IPS-11a (cell line): ENCODE measurements around the gene CYLC1.

Source experiments
- H3K4me3 ChIP-seq: one replicate; pipeline ENCODE4 v1.5.1; 2013; ENCODE audit warnings: low read depth, low read length, control low read depth

The CYLC1 gene, protein sequence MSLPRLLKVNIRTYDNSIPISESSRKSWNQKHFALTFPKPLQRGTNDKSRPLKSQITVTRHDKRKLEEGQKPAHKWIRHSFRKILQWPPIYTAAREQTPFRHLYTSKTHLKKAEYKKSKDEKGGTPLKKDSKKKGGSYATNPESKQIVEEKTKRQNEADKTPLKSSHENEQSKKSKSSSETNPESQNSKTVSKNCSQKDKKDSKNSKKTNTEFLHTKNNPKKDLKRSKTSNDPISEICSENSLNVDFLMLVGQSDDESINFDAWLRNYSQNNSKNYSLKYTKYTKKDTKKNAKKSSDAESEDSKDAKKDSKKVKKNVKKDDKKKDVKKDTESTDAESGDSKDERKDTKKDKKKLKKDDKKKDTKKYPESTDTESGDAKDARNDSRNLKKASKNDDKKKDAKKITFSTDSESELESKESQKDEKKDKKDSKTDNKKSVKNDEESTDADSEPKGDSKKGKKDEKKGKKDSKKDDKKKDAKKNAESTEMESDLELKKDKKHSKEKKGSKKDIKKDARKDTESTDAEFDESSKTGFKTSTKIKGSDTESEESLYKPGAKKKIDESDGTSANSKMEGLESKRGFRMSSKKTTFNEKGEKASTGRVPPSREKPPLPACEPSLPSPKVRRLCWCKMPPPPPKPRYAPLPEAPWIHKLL

GRCh38 chrX:83860846-83861245 lies at the start of gene CYLC1:
CYLC1 (plus strand) TSS chrX:83861146; CDS start chrX:83861183, 37 bp downstream.
- no peak within 1 kb of the TSS for H3K4me3 ChIP-seq

GRCh38 chrX:83819304-83819703 lies 41.6 kb upstream of the CYLC1 start:
- H3K4me3 ChIP-seq: no peak overlapping the region

DNA sequence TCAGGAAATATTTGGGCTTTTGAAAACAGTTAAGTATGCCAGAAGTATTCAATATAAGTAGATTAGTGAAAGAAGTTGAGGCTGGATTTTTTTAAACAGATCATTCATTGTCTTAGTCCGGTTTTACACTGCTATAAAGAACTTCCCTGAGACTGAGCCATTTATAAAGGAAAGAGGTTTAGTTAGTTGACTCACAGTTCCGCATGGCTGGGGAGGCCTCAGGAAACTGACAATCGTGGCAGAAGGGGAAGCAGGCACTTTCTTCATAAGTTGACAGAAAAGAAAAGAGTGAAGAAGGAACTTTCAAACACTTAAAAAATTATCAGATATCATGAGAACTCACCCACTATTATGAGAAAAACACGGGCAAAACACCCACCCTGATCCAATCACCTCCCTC lies 31.1 kb upstream of the CYLC1 start:
- H3K4me3 ChIP-seq: no peak overlapping the region

GRCh38 chrX:83845397-83845796 lies 15.5 kb upstream of the CYLC1 start:
- no peak overlapping the region for H3K4me3 ChIP-seq

- H3K4me3 ChIP-seq: no peak overlapping the region
These were observed 13.6 kb upstream of the CYLC1 start for GRCh38 chrX:83847339-83847738.

DNA sequence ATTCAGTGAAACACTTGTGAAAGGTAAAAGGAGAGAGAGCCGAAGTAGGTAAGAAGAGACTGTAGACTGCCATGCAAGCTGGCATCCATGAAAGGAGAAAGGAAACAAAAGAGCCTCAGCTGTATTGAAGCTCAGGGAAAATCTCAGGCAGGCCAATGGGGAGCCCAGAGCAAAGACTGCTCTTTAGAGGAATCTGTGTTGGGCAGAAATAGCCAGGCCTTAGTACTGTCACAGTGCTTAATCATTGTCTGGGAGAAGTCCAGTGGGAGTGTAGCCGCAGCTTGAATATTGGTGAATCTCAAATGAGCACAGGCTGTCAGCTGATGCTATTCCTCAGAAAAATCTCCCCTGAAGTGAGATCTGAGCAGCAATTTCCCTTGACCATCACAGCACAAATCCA lies 27.6 kb downstream of the CYLC1 start:
- H3K4me3 ChIP-seq: no peak overlapping the region

DNA sequence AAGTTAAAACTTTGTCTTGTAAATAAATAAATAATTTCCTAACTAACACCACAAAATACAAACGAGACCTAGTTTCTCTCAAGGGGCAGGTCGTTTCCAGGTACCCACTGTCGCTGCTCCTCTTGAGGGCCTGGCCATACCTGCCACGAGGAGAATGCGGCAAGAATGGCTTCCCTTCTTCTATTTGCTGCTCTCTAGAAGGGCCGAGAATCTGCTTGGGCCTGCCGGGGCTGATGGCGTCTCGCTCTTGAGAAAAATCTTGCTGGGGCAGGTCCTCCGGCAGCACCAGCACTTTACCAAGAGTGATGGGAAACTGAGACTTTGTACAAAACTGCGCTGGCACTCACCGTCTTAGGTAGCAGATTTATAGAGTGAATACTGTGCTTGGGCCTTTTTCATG lies 31.5 kb downstream of the CYLC1 start:
- no peak overlapping the region for H3K4me3 ChIP-seq

GRCh38 chrX:83906921-83907320 lies 46.0 kb downstream of the CYLC1 start:
- no peak overlapping the region for H3K4me3 ChIP-seq

- H3K4me3 ChIP-seq: no peak overlapping the region
These were observed 55.6 kb downstream of the CYLC1 start for GRCh38 chrX:83916525-83916924.

GRCh38 chrX:83934220-83934619 lies 73.3 kb downstream of the CYLC1 start:
- H3K4me3 ChIP-seq: no peak overlapping the region
